Measurements from ENCODE around the gene UBXN1.

DNA sequence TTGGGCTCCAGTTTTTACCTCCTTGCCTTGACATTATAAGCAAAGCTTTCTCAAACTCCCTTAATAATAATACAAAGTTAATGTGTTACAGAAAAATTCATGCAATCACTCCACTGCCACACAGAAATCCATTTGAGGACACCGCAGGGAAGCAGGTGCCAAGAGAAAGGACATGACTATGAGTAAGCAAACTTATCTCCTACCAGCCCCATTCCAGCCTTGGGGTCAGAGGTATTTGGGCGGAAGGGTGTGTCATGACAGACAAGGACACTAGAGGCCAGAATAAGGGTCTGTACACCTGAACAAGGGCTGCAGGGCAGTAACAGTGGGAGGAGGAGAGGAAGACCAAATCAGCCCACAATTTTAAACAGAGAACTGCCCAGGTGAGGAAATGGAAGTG is 34.5 kb upstream of the UBXN1 start:
- TF ChIP-seq, protein P1, sequence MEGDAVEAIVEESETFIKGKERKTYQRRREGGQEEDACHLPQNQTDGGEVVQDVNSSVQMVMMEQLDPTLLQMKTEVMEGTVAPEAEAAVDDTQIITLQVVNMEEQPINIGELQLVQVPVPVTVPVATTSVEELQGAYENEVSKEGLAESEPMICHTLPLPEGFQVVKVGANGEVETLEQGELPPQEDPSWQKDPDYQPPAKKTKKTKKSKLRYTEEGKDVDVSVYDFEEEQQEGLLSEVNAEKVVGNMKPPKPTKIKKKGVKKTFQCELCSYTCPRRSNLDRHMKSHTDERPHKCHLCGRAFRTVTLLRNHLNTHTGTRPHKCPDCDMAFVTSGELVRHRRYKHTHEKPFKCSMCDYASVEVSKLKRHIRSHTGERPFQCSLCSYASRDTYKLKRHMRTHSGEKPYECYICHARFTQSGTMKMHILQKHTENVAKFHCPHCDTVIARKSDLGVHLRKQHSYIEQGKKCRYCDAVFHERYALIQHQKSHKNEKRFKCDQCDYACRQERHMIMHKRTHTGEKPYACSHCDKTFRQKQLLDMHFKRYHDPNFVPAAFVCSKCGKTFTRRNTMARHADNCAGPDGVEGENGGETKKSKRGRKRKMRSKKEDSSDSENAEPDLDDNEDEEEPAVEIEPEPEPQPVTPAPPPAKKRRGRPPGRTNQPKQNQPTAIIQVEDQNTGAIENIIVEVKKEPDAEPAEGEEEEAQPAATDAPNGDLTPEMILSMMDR (optimal IDR thresholded peaks at IDR 0.05 in 1 of 3, IDR thresholded peaks at IDR 0.05 in 1 of 3, conservative IDR thresholded peaks at IDR 0.05 in 1 of 3; ENCODE audit: extremely low read depth in 1 of 3, insufficient read depth in 2 of 3, low read length in 3 of 3): no peak
- no peak for TF ChIP-seq EZH2 (IDR thresholded peaks at IDR 0.05; ENCODE audit: low read length)

All from keratinocyte (primary cell).